HCT116 (cell line): ENCODE data around the gene SGIP1. TPM values are rescaled to one million over a fixed set of nuclear protein-coding genes. Genes with fewer than 3 reads are reported as not detected.
A peak's percentile ranks its signal among the peaks of the same experiment; 100 is the strongest.

ENCODE experiments used
- ATAC-seq: fragments of 200-7000 bp; cut with Tn5 transposase; 2 replicates; pipeline ENCODE4 v1.9.1; 2020; ENCODE audit warnings: mild to moderate bottlenecking, moderate library complexity
- BruUV-seq: library from RNA; stranded (reverse); fragments of 400-500 nt; replicated peaks from 2 replicates; lab custom pipeline; 2021; lab: Mats Ljungman, UMichigan
- CTCF ChIA-PET: fragments of 300-600 bp; sonication (Branson Sonifier 250); formaldehyde crosslinking; loops from one replicate; lab custom pipeline; 2021; ENCODE audit warnings: antibody characterized with exemption; lab: Charles Lee
- POLR2A ChIA-PET: fragments of 300-600, 350-600 bp; sonication (Branson Sonifier 250); formaldehyde crosslinking; loops from one replicate; lab custom pipeline; 2021; ENCODE audit warnings: antibody characterized with exemption; lab: Charles Lee
- RAD21 ChIA-PET, 2 experiments: fragments of 300-600 bp; sonication (Branson Sonifier 250); formaldehyde crosslinking; loops; one replicate each; lab custom pipeline; 2023; ENCODE audit warnings: low total read pairs in 2 of 2; ENCODE audit not compliant: uncharacterized antibody in 2 of 2, unreplicated experiment in 2 of 2, low non-redundant PET in 1 of 2; lab: Charles Lee
- DNase-seq: peaks from one replicate; pipeline ENCODE4 v3.0.0-alpha.2; 2010; ENCODE audit warnings: low read depth, low spot score
- H2AFZ ChIP-seq: fragments of 200-600 bp; shearing (Covaris generic), sonication (generic); 2 replicates; pipeline ENCODE4 v1.6.1; 2017; ENCODE audit warnings: low read depth, mixed run types, mixed read lengths, antibody characterized with exemption, low read length; ENCODE audit not compliant: poor library complexity, severe bottlenecking
- H3K27ac ChIP-seq: 2 replicates; pipeline ENCODE4 v1.5.1; 2012; ENCODE audit warnings: low read depth, low read length
- H3K27me3 ChIP-seq: fragments of 200-600 bp; sonication (generic); 2 replicates; pipeline ENCODE4 v1.6.1; 2016; ENCODE audit warnings: mixed run types, low read length, mixed read lengths; ENCODE audit not compliant: insufficient read depth
- H3K36me3 ChIP-seq, 2 experiments: fragments of 200-500 bp in 1 of 2; fragments of 200-600 bp in 1 of 2; sonication (Bioruptor generic) in 1 of 2; sonication (generic) in 1 of 2; 2 replicates each; pipeline versions ENCODE4 v1.5.1 to v1.6.1; 2014 to 2016; ENCODE audit warnings: low read length in 2 of 2, inconsistent platforms in 1 of 2, mixed read lengths in 1 of 2, mixed run types in 1 of 2; ENCODE audit not compliant: insufficient read depth in 2 of 2, control insufficient read depth in 1 of 2
- H3K4me1 ChIP-seq, 2 experiments: fragments of 200-600 bp in 1 of 2; sonication (generic) in 1 of 2; 2 replicates each; pipeline versions ENCODE4 v1.5.1 to v1.6.1; 2012 to 2017; ENCODE audit warnings: low read length in 2 of 2, inconsistent platforms in 1 of 2, mild to moderate bottlenecking in 1 of 2, mixed read lengths in 1 of 2, mixed run types in 1 of 2, moderate library complexity in 1 of 2; ENCODE audit not compliant: insufficient read depth in 2 of 2, control insufficient read depth in 1 of 2
- H3K4me2 ChIP-seq: fragments of 200-600 bp; sonication (generic); 2 replicates; pipeline ENCODE4 v1.6.1; 2017; ENCODE audit warnings: mixed run types, low read length, mixed read lengths
- H3K4me3 ChIP-seq, 2 experiments: fragments of 200-600 bp in 1 of 2; sonication (generic) in 1 of 2; replicated peaks in 1 of 2; 2 replicates each; pipeline ENCODE4 v1.5.1; 2011 to 2016; ENCODE audit warnings: low read length in 2 of 2, control low read depth in 1 of 2, low read depth in 1 of 2, mild to moderate bottlenecking in 1 of 2, mixed read lengths in 1 of 2, mixed run types in 1 of 2
- H3K79me2 ChIP-seq: fragments of 200-600 bp; sonication (generic); 2 replicates; pipeline ENCODE4 v1.6.1; 2017; ENCODE audit warnings: mild to moderate bottlenecking, mixed run types, low read length, moderate library complexity, mixed read lengths; ENCODE audit not compliant: insufficient read depth
- H3K9ac ChIP-seq: fragments of 200-600 bp; sonication (generic); 2 replicates; pipeline ENCODE4 v1.6.1; 2016; ENCODE audit warnings: low read length, mixed read lengths
- H3K9me2 ChIP-seq: fragments of 200-600 bp; sonication (generic), shearing (Covaris generic); 2 replicates; pipeline ENCODE4 v1.6.1; 2017; ENCODE audit warnings: mixed run types, mild to moderate bottlenecking, moderate library complexity; ENCODE audit not compliant: insufficient read depth
- H3K9me3 ChIP-seq, 2 experiments: fragments of 200-500 bp in 1 of 2; fragments of 200-600 bp in 1 of 2; sonication (Bioruptor generic) in 1 of 2; sonication (generic) in 1 of 2; 2 replicates each; pipeline ENCODE4 v1.6.1; 2014 to 2017; ENCODE audit warnings: low read length in 2 of 2, mixed read lengths in 2 of 2, inconsistent platforms in 1 of 2, low read depth in 1 of 2, mild to moderate bottlenecking in 1 of 2, mixed run types in 1 of 2, moderate library complexity in 1 of 2; ENCODE audit not compliant: control insufficient read depth in 1 of 2, insufficient read depth in 1 of 2
- H4K20me1 ChIP-seq: fragments of 200-600 bp; sonication (generic), shearing (Covaris generic); 2 replicates; pipeline ENCODE4 v1.6.1; 2017; ENCODE audit warnings: mixed run types, mild to moderate bottlenecking, moderate library complexity; ENCODE audit not compliant: insufficient read depth
- ATF3 ChIP-seq: IDR thresholded peaks from 2 replicates; pipeline ENCODE4 v1.6.1; 2012
- CBX3 ChIP-seq: IDR thresholded peaks from 2 replicates; pipeline ENCODE4 v1.6.1; 2012; ENCODE audit warnings: low read depth
- CEBPB ChIP-seq: IDR thresholded peaks from 2 replicates; pipeline ENCODE4 v1.6.1; 2012; ENCODE audit warnings: low read depth
- EGR1 ChIP-seq: IDR thresholded peaks from 2 replicates; pipeline ENCODE4 v1.6.1; 2012; ENCODE audit warnings: low read depth
- ELF1 ChIP-seq: IDR thresholded peaks from 2 replicates; pipeline ENCODE4 v1.6.1; 2012; ENCODE audit warnings: low read depth, borderline replicate concordance
- EZH2 ChIP-seq: fragments of 200-600 bp; sonication (generic); IDR thresholded peaks from 2 replicates; pipeline ENCODE4 v1.6.1; 2017; ENCODE audit warnings: antibody characterized with exemption, mixed run types
- EZH2phosphoT487 ChIP-seq: fragments of 200-600 bp; IDR thresholded peaks from 2 replicates; pipeline ENCODE4 v1.6.1; 2018; ENCODE audit warnings: antibody characterized with exemption, borderline replicate concordance
- FOSL1 ChIP-seq: IDR thresholded peaks from 2 replicates; pipeline ENCODE4 v1.6.1; 2012; ENCODE audit warnings: low read depth
- POLR2A ChIP-seq: IDR thresholded peaks from 2 replicates; pipeline ENCODE4 v1.7.0; 2011; ENCODE audit warnings: borderline replicate concordance; ENCODE audit not compliant: insufficient read depth, insufficient read length; ENCODE audit errors: extremely low read depth
- POLR2AphosphoS5 ChIP-seq: IDR thresholded peaks from 2 replicates; pipeline ENCODE4 v1.6.1; 2011; ENCODE audit warnings: mild to moderate bottlenecking, low read depth, low read length, moderate library complexity
- RAD21 ChIP-seq: IDR thresholded peaks from 2 replicates; pipeline ENCODE4 v1.6.1; 2012; ENCODE audit warnings: low read depth, mild to moderate bottlenecking
- SIN3A ChIP-seq: IDR thresholded peaks from 2 replicates; pipeline ENCODE4 v1.6.1; 2012; ENCODE audit warnings: low read depth
- SP1 ChIP-seq: IDR thresholded peaks from 2 replicates; pipeline ENCODE4 v1.6.1; 2012; ENCODE audit warnings: low read depth
- SRF ChIP-seq: IDR thresholded peaks from 2 replicates; pipeline ENCODE4 v1.6.1; 2012; ENCODE audit warnings: low read depth
- TCF7L2 ChIP-seq: IDR thresholded peaks from 2 replicates; pipeline ENCODE4 v1.7.0; 2011; ENCODE audit warnings: borderline replicate concordance, inconsistent platforms; ENCODE audit not compliant: insufficient read depth, insufficient read length; ENCODE audit errors: extremely low read depth
- YY1 ChIP-seq: IDR thresholded peaks from 2 replicates; pipeline ENCODE4 v1.6.1; 2011; ENCODE audit warnings: low read length, low read depth, moderate library complexity, mild to moderate bottlenecking; ENCODE audit not compliant: insufficient replicate concordance; ENCODE audit errors: extremely low read depth
- ZBTB33 ChIP-seq: IDR thresholded peaks from 2 replicates; pipeline ENCODE4 v1.6.1; 2011; ENCODE audit warnings: mild to moderate bottlenecking, low read length, moderate library complexity; ENCODE audit not compliant: insufficient replicate concordance; ENCODE audit errors: extremely low read depth
- ZFX ChIP-seq: fragments of 450-650 bp; IDR thresholded peaks from 2 replicates; pipeline ENCODE4 v1.6.1; 2017
- ZNF274 ChIP-seq: fragments of 200-500 bp; sonication (Bioruptor generic); IDR thresholded peaks from 2 replicates; pipeline ENCODE4 v1.6.1; 2014; ENCODE audit warnings: mild to moderate bottlenecking, low read depth, low read length, inconsistent platforms
- intact Hi-C: fragments of 100-400 bp; cut with micrococcal nuclease; formaldehyde crosslinking; loops from 2 replicates; pipeline ENCODE4 v1.10.0; 2022
- total RNA-seq: library from RNA; stranded (reverse); gene quantifications from one replicate; pipeline ENCODE4 v1.2.1, GENCODE V29; 2021; ENCODE audit not compliant: unreplicated experiment
- TF ChIP-seq, protein P1 (sequence below), 3 experiments: fragments of 200-600 bp in 1 of 3; sonication (generic) in 1 of 3; IDR thresholded peaks in 2 of 3; conservative IDR thresholded peaks in 1 of 3; 2 replicates each; pipeline ENCODE4 v1.5.1; 2012 to 2017; ENCODE audit warnings: low read depth in 2 of 3, low read length in 2 of 3, antibody characterized with exemption in 1 of 3, borderline replicate concordance in 1 of 3, control low read depth in 1 of 3, mild to moderate bottlenecking in 1 of 3, mixed read lengths in 1 of 3, mixed run types in 1 of 3, moderate library complexity in 1 of 3; ENCODE audit not compliant: insufficient read depth in 1 of 3
- TF ChIP-seq, protein P2 (sequence below): IDR thresholded peaks from 2 replicates; pipeline ENCODE4 v1.6.1; 2012; ENCODE audit warnings: low read depth

The SGIP1 gene
- total RNA-seq, 1 experiment from 2014 or later: 0.15 TPM

DNA sequence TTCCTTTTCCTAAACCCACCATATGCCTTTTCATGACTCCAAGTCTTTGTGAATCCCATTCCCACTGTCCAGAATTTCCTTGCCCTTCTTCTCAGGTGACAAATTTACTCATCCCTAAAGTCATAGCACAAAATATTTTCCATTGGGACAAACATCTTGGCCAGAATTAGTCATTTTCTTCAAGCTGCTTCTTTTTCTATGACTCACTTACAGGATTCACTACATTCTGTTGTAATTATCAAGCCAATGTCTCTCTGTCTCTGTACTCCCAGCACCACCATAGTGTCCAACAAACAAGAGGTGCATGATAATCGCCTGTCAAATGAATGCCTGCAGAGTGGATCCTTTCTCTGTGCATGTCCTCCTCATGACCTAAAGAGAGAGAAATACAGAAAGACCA lies 37.8 kb downstream of the SGIP1 start:
- BruUV-seq: no TSS peak
- Histone ChIP-seq H3K27me3 (no peaks in the 10 kb centered on the region), H3K79me2 (no peaks in the 10 kb centered on the region), H3K9ac (no peak overlapping the region), H2AFZ (peak overlapping the region; percentile 19), H3K9me3 (no peaks in the 10 kb centered on the region), H3K36me3 (no peaks in the 10 kb centered on the region), H3K4me2 (peak overlapping the region; percentile 45), H3K27ac (no peak overlapping the region), H3K9me2 (no peaks in the 10 kb centered on the region), H3K4me1 (peaks cover 0 to 35% of the 10 kb centered on the region in 2 experiments; a peak in 2 of 4 replicates), H4K20me1 (no peaks in the 10 kb centered on the region), H3K4me3 (no peak overlapping the region)
- DNase-seq: peak; percentile 34
- ChIA-PET RAD21 (no interaction called here), POLR2A (no interaction called here), CTCF (no interaction called here)
- intact Hi-C loops: no loop called here
- ATAC-seq: peak; percentile 60; the same call in 1 of the 2 replicates
- TF ChIP-seq CBX3 (peak; percentile 84), RAD21 (0 out of 2 replicates have a peak, but pooled peaks have one; percentile 6), ZNF274 (no peak), EGR1 (peak; percentile 50; the same call in 1 of the 2 replicates), SRF (0 out of 2 replicates have a peak, but pooled peaks have one; percentile 50), ZBTB33 (no peak), YY1 (no peak), ELF1 (no peak), ATF3 (no peak), POLR2AphosphoS5 (no peak), EZH2phosphoT487 (no peak), POLR2A (no peak), FOSL1 (peak; percentile 91), CEBPB (peak; percentile 38; the same call in 1 of the 2 replicates), SIN3A (peak; percentile 51; the same call in 1 of the 2 replicates), ZFX (no peak), TCF7L2 (no peak), EZH2 (no peak), SP1 (peak; percentile 81)
- TF ChIP-seq, protein P1, sequence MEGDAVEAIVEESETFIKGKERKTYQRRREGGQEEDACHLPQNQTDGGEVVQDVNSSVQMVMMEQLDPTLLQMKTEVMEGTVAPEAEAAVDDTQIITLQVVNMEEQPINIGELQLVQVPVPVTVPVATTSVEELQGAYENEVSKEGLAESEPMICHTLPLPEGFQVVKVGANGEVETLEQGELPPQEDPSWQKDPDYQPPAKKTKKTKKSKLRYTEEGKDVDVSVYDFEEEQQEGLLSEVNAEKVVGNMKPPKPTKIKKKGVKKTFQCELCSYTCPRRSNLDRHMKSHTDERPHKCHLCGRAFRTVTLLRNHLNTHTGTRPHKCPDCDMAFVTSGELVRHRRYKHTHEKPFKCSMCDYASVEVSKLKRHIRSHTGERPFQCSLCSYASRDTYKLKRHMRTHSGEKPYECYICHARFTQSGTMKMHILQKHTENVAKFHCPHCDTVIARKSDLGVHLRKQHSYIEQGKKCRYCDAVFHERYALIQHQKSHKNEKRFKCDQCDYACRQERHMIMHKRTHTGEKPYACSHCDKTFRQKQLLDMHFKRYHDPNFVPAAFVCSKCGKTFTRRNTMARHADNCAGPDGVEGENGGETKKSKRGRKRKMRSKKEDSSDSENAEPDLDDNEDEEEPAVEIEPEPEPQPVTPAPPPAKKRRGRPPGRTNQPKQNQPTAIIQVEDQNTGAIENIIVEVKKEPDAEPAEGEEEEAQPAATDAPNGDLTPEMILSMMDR (IDR thresholded peaks at IDR 0.05 in 2 of 3, conservative IDR thresholded peaks at IDR 0.05 in 1 of 3; ENCODE audit: borderline replicate concordance in 1 of 3, insufficient read depth in 1 of 3, low read depth in 2 of 3, low read length in 2 of 3): no peak
- TF ChIP-seq, protein P2, sequence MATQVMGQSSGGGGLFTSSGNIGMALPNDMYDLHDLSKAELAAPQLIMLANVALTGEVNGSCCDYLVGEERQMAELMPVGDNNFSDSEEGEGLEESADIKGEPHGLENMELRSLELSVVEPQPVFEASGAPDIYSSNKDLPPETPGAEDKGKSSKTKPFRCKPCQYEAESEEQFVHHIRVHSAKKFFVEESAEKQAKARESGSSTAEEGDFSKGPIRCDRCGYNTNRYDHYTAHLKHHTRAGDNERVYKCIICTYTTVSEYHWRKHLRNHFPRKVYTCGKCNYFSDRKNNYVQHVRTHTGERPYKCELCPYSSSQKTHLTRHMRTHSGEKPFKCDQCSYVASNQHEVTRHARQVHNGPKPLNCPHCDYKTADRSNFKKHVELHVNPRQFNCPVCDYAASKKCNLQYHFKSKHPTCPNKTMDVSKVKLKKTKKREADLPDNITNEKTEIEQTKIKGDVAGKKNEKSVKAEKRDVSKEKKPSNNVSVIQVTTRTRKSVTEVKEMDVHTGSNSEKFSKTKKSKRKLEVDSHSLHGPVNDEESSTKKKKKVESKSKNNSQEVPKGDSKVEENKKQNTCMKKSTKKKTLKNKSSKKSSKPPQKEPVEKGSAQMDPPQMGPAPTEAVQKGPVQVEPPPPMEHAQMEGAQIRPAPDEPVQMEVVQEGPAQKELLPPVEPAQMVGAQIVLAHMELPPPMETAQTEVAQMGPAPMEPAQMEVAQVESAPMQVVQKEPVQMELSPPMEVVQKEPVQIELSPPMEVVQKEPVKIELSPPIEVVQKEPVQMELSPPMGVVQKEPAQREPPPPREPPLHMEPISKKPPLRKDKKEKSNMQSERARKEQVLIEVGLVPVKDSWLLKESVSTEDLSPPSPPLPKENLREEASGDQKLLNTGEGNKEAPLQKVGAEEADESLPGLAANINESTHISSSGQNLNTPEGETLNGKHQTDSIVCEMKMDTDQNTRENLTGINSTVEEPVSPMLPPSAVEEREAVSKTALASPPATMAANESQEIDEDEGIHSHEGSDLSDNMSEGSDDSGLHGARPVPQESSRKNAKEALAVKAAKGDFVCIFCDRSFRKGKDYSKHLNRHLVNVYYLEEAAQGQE: no peak
